HG03378 (cell line): ENCODE results near the gene SLC51A.
A peak's percentile ranks its signal among the peaks of the same experiment; 100 is the strongest.
"Not testable (repeated sequence)": the region's sequence is repeated elsewhere in the genome, so short reads cannot be mapped to it uniquely, and the experiment has no call there.

Source experiments
- ATAC-seq: cut with Tn5 transposase; IDR thresholded peaks from one replicate; pipeline ENCODE4 v1.9.1; 2021; ENCODE audit warnings: mild to moderate bottlenecking, moderate library complexity; ENCODE audit not compliant: unreplicated experiment

Gene SLC51A

DNA sequence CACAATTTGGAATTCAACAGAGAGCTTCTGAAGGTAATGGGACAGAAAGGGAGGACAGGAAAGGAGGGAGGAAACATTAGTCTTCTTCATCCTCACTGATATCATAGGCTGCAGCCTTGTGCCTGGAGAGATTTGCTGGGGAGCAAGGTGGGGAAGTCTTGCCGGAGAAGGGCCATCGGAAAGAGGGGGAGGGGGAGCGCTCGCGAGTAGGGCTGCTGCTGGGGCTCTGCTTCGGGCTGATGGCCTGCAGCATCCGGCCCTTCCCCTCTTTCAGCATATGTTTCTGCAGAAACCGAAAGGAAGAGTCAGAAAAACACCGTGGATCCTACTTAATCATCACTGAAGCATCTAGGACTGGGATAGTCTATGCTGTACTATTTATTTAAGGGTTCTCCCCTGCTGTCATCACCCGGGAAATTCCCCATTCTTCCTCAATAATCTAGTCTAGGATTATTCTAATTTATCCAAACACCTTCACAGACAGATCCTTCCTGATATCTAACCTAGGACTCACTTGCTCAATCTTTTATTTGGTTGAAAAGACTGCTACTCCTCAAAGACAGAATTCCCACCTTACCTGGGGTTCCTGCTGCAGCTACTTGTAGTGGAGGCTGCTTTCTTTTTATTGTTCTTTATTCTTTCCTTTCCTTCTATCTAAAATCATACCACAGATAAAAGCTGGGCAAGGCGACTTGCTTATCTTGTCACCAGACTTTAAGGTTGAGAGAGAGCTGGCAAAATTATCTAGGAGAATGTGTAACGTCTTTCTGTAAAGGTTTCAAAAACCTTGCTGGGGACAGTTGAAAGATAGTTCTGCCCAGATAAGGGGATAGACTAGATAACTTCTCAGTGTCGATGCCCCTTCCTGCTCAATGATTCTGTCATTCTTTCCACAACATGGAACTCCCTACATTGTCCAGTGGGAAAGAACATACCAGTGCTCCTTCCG is 22.6 kb downstream of the SLC51A start:
- ATAC-seq = no peak

- no peak for ATAC-seq
Observed at GRCh38 chr3:196240424-196240823, 24.1 kb downstream of the SLC51A start.

DNA sequence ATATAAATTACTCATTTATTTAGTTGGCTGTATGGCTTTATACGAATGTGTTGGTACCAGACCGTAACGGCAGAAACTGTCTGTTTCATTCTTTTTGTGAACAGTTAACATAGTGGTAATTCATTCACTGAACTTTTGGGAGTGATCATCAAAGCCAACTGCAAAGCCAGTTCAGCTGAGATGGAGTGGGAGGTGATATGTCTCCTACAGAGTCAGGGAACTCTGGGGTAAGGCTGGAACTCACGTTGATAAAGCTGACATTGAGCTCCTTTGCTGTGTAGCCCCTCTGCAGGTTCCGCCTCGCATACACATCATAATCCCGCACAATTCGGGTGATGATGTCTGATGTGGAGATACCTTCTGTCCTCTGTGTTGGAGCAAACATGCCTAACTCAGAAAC is 25.4 kb downstream of the SLC51A start:
- ATAC-seq = no peak

DNA sequence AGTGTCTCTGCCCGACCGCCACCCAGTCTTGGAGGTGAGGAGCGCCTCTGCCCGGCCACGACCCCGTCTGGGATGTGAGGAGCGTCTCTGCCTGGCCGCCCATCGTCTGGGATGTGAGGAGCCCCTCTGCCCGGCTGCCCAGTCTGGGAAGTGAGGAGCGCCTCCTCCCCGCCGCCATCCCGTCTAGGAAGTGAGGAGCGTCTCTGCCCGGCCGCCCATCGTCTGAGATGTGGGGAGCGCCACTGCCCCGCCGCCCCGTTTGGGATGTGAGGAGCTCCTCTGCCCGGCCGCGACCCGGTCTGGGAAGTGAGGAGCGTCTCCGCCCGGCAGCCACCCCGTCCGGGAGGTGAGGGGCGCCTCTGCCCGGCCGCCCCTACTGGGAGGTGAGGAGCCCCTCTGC is 27.8 kb downstream of the SLC51A start:
- not testable (repeated sequence) for ATAC-seq

GRCh38 chr3:196246612-196247308 is 30.4 kb downstream of the SLC51A start:
- ATAC-seq = no peak

- no peak for ATAC-seq
Observed at GRCh38 chr3:196251918-196252317, 35.6 kb downstream of the SLC51A start.

DNA sequence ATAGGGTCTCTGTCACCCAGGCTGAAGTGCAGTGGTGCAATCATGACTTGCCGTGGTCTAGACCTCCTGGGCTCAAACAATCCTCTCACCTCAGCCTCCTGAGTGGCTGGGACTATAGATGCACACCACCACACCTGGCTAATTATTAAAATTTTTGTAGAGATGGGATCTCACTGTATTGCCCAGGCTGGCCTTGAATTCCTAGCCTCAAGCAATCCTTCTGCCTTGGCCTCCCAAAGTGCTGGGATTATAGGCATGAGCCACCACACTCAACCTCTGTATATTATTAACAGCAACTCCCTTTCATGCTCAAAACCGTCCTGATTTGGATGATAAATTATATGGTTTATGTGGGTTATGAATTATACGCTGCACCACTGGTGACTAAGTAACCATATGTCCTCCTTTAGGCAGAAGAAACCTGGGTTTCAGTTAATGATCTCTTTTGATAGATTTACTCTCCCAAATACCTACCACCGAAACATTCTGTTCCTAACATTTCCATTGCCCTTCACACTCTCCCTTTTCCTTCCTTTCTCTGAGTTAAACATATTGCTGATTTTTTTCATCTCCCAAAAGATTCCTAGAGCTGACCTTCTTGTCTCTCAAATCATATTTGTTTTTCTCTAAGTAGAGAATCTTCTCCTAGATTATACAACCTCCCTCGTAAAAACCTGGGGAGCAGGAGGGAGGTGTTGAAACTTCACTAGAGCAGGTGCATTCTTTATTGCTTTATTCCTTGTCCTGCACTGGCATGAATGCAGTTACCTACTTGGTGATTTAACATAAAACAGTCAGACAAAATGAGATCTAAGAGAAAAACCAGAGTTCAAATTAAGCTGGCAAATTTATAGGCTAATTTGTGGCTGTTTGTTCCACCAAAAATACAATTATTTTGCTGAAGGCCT is 38.3 kb downstream of the SLC51A start:
- no peak for ATAC-seq

GRCh38 chr3:196255776-196256175 is 39.4 kb downstream of the SLC51A start:
- ATAC-seq = no peak

- ATAC-seq = no peak
Observed at GRCh38 chr3:196260784-196261183, 44.5 kb downstream of the SLC51A start.

DNA sequence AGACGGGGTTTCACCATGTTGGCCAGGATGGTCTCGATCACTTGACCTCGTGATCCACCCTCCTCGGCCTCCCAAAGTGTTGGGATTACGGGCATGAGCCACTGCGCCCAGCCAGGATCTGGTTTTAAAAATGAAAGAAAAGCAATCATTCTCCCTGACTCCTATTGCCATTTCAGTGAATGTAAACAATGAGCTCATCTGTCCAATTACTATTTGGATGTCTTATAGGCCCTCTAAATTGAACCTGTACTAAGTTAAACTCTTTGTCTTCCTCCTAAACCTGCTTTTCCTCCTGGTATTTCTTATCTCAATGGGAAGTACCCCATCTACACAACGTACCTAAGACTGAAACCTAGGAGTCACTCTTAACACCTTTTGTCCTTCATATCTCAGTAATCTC is 47.5 kb downstream of the SLC51A start:
- ATAC-seq = no peak

- ATAC-seq = no peak
Observed at GRCh38 chr3:196268284-196269163, 52.2 kb downstream of the SLC51A start.

DNA sequence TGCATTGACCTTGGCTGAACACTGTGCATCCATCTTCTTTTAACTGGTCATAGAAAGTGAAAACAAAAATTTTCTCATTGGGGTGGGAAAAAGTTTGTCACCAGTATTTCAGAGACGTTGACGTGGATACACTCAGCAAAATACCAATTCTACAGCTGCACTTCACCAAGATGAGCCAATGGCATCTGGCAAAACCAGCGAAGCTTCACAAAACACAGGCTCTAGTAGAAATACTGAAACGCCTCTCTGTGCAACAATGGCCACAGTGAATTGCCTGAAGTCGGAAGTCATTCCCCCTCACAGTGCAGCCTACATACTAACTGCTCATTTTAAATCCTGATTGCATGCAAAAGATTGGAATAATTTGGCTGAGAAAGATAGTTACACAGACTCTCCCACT is 54.2 kb downstream of the SLC51A start:
- no peak for ATAC-seq

DNA sequence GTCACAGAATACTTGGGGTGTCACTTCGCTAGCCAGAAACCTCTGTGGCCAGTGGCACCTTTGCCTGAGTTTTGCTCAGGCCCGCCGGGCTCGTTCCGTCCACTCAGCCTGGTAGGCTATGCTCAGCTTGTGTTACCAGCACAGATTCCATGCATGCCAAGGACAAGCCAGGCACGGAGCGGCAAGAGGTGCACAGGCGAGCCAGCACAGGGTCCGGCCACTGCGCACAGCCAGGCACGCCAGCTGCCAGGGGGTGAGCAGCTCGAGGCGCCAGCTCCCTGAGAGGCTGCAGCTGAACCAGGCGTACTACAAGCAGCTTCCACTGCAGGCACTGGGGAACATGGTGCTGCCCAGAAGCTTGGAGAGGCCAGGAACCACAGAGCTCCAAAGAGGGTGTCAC is 56.5 kb downstream of the SLC51A start:
- no peak for ATAC-seq

- ATAC-seq = no peak
Observed at GRCh38 chr3:196273655-196274054, 57.3 kb downstream of the SLC51A start.

DNA sequence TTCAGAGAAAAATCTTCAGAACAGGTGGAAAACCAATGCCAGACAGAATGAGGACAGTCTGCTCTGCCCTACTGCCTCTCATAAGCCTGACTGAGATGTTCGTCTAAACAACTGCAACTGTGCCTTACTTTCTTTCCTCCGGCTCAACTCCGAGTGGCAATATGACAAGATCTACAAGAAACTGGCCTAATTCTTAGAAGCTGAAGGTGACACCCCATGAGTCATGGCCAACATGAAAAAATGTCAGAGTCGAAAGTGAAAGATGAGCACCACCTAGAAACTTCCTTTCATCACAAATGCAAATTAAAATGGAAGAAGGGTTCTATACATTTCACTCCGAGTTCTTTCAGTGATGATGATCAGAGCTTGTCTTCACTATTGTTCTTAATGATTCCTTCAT is 58.3 kb downstream of the SLC51A start:
- ATAC-seq = peak; percentile 87

GRCh38 chr3:196275126-196275525 is 58.8 kb downstream of the SLC51A start:
- ATAC-seq = no peak

GRCh38 chr3:196280689-196281440 is 64.5 kb downstream of the SLC51A start:
- no peak for ATAC-seq

DNA sequence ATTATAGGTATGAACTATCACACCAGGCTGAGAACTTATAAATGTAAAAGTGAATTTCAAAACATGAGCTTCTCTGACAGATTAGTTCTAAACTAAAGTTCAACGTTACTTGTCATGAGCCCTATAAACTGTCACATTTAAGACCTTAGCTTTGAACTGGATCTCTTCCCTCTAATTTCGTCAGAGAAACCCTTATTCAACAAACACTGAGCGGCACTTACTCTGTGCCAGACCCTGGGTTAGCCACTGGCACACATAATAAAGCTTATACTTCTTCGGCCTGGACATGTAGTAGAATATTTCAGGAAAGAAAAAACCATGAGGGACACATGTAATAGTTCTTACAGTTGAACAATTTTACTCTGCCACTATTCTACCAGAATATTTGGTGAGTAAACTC is 65.6 kb downstream of the SLC51A start:
- ATAC-seq = no peak
